ENCODE measurements around the gene CD1E. TPM values are rescaled to one million over a fixed set of nuclear protein-coding genes. Genes with fewer than 3 reads are reported as not detected.
"Not testable (repeated sequence)": the region's sequence is repeated elsewhere in the genome, so short reads cannot be mapped to it uniquely, and the experiment has no call there.

The CD1E gene
- total and polyA plus RNA-seq, 12 donors, result 0.17 to 0.85 (median 0.31) TPM; not detected in 8

DNA sequence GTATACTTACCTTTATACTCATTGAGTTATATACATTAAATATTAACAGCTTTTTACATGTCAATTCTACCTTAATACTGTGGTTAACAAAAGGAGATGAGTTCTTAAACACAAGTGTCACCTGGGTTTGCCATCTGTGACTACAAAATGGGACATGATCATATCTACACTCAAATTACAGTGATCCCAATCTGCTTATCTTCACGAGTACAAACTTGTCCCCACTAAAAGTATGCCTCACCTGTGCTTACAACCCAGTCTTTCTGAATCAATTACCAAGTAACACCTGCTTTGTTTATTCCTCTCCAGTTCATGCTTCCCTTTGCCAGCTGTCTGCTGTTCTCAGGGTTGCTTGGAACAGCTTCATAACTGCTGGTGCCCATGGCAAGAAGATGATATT, 8.8 kb downstream of the CD1E start:
- 21 to 35% methylated on average over 1 of the region's 1 CpG for WGBS, 2 donors
- no peak for ATAC-seq
- Histone ChIP-seq H3K4me3 (no peak overlapping the region), H3K27me3 (no peaks in the 10 kb centered on the region), H3K9me3 (peaks cover 0 to 4% (median 0%) of the 10 kb centered on the region in 11 donors), H3K36me3 (no peaks in the 10 kb centered on the region), H3K27ac (no peak overlapping the region), H3K4me1 (no peaks in the 10 kb centered on the region)
- intact Hi-C loops (cut with DNase I), result no loop called here
- TF ChIP-seq, protein P1, sequence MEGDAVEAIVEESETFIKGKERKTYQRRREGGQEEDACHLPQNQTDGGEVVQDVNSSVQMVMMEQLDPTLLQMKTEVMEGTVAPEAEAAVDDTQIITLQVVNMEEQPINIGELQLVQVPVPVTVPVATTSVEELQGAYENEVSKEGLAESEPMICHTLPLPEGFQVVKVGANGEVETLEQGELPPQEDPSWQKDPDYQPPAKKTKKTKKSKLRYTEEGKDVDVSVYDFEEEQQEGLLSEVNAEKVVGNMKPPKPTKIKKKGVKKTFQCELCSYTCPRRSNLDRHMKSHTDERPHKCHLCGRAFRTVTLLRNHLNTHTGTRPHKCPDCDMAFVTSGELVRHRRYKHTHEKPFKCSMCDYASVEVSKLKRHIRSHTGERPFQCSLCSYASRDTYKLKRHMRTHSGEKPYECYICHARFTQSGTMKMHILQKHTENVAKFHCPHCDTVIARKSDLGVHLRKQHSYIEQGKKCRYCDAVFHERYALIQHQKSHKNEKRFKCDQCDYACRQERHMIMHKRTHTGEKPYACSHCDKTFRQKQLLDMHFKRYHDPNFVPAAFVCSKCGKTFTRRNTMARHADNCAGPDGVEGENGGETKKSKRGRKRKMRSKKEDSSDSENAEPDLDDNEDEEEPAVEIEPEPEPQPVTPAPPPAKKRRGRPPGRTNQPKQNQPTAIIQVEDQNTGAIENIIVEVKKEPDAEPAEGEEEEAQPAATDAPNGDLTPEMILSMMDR (IDR thresholded peaks at IDR 0.05), result no peak
- no peak for DNase-seq

DNA sequence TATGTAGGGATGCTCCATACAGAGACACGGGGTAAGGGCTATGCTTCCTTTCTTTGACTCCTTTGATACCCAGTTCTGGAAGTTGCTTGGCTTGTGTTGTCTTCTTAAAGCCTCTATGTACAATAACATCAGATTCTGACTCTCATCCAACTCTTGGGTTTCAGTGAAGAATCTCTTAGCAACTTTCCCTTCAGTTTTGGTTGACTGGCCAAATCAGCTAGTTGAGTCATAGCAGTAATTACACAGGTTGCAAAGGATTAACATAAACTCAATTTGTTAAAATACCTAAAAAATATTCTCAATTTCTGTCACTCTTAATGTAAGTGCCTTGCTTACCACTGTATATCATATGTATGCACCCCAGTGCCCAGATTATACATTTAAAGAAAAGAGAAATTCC, 9.2 kb downstream of the CD1E start:
- no peaks in the 10 kb centered on the region for H3K4me1 ChIP-seq
- H3K4me3 ChIP-seq, result no peak overlapping the region
- intact Hi-C loops (cut with DNase I), result no loop called here
- DNase-seq (no peak), ATAC-seq (no peak)
- peaks cover 0 to 4% (median 0%) of the 10 kb centered on the region in 11 donors for H3K9me3 ChIP-seq
- WGBS, 2 donors, result 67 to 71% methylated on average over 1 of the region's 1 CpG
- no peaks in the 10 kb centered on the region for H3K27me3 ChIP-seq
- TF ChIP-seq, protein P1 (IDR thresholded peaks at IDR 0.05), result no peak
- H3K27ac ChIP-seq, result no peak overlapping the region
- no peaks in the 10 kb centered on the region for H3K36me3 ChIP-seq

- intact Hi-C loops (cut with DNase I), result no loop called here
- Histone ChIP-seq H3K9me3 (peaks cover 0 to 15% (median 4%) of the 10 kb centered on the region in 11 donors), H3K36me3 (no peaks in the 10 kb centered on the region), H3K4me3 (no peak overlapping the region), H3K4me1 (no peaks in the 10 kb centered on the region), H3K27me3 (peaks cover 0 to 2% (median 0%) of the 10 kb centered on the region in 7 donors), H3K27ac (no peak overlapping the region)
- DNase-seq, result no peak
- TF ChIP-seq, protein P1 (IDR thresholded peaks at IDR 0.05), result no peak
- no peak for ATAC-seq
These were observed 13.1 kb downstream of the CD1E start for GRCh38 chr1:158366783-158367182.

GRCh38 chr1:158371188-158371953, 17.7 kb downstream of the CD1E start:
- no peak overlapping the region for H3K4me3 ChIP-seq
- H3K36me3 ChIP-seq, result no peaks in the 10 kb centered on the region
- H3K4me1 ChIP-seq, result no peaks in the 10 kb centered on the region
- WGBS, 2 donors, result 63 to 68% methylated on average over 6 of the region's 6 CpGs
- intact Hi-C loops (cut with DNase I), result no loop called here
- TF ChIP-seq, protein P1 (IDR thresholded peaks at IDR 0.05), result no peak
- ATAC-seq (no peak), DNase-seq (no peak)
- no peak overlapping the region for H3K27ac ChIP-seq
- H3K27me3 ChIP-seq, result peaks cover 0 to 2% (median 0%) of the 10 kb centered on the region in 7 donors
- H3K9me3 ChIP-seq, result peaks cover 0 to 28% (median 10%) of the 10 kb centered on the region in 11 donors

DNA sequence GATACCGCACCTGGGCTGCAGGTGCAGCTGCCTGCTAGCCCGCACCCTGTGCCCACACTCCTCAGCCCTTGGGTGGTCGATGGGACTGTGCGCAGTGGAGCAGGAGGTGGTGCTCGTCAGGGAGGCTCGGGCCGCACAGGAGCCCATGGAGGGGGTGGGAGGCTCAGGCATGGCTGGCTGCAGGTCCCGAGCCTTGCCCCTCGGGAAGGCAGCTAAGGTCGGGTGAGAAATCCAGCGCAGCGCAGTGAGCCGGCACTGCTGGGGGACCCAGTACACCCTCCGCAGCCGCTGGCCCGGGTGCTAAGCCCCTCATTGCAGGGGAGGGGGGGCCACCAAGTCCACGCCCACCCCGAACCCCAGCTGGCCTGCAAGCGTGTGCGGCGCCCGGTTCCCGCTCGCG, 20.4 kb downstream of the CD1E start:
- DNase-seq, result peak in 1 of 2 donors; percentile 6
- H3K9me3 ChIP-seq, result peaks cover 0 to 28% (median 10%) of the 10 kb centered on the region in 11 donors
- ATAC-seq; H3K4me3 ChIP-seq; H3K27ac ChIP-seq; intact Hi-C loops (cut with DNase I); H3K36me3 ChIP-seq; H3K27me3 ChIP-seq; H3K4me1 ChIP-seq: not testable (repeated sequence)
- 95% methylated on average over 25 of the region's 25 CpGs for WGBS, 2 donors
